ENCODE data around the gene FCHSD2. TPM values are rescaled to one million over a fixed set of nuclear protein-coding genes. Genes with fewer than 3 reads are reported as not detected.
A peak's percentile ranks its signal among the peaks of the same experiment; 100 is the strongest.

Gene FCHSD2
- total and polyA plus RNA-seq, 2 of the 13 experiments (the other 11 are each of a cell fraction or from before 2014, with no cell fraction given): 20.5 to 24.8 TPM

DNA sequence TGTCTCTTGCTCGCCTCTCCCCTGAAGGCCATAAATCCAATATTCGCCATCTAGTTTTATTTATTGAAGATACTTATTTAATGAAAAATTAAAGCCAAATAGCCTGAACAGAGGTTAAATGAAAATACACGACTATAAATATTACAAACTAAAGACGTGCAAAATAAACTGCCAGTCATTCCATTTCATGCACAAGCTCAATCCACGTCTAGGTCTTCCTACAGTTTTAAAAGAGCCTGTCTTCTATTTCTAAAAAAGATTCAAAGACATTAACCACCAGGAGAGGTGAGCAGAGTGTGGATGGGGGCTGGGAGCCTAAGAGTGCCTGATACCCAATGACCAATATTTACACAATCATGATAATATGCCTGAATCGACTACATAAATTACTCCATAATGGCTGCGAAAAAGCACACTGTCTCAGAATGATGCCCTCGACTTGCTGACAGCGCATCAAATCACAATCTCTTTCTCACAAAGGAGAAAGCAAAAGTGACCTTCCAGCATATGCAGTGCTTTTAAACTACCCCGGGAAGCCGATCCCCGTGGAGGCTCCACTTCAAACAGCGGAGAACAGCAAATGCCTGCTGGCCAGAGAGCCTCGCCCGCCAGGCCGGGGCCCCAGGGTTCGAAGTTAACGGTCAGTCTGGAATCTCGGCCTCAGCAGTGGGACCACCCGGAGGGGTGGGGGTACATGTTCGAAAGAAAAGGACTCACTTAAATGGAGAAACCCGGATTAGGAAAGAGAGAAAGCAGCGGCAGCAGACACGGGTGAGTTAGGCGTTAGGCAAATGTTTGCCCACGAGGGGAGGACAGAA lies 1.7 kb downstream of the FCHSD2 start (continued):
- TF ChIP-seq ZNF75D (CRISPR knock-in tag; IDR thresholded peaks at IDR 0.05; ENCODE audit: borderline replicate concordance) (no peak), KLF15 (CRISPR knock-in tag; IDR thresholded peaks at IDR 0.05; ENCODE audit: borderline replicate concordance) (no peak), ZNF264 (CRISPR knock-in tag; IDR thresholded peaks at IDR 0.05) (0 out of 2 replicates have a peak, but pooled peaks have one; percentile 23), EED (CRISPR knock-in tag; IDR thresholded peaks at IDR 0.05) (no peak), REPIN1 (CRISPR knock-in tag; IDR thresholded peaks at IDR 0.05; ENCODE audit: borderline replicate concordance, low read depth) (0 out of 2 replicates have a peak, but pooled peaks have one; percentile 5), RXRB (CRISPR knock-in tag; IDR thresholded peaks at IDR 0.05; ENCODE audit: borderline replicate concordance) (0 out of 2 replicates have a peak, but pooled peaks have one; percentile 6), TARDBP (CRISPR knock-in tag; IDR thresholded peaks at IDR 0.05) (no peak), KLF16 (CRISPR knock-in tag; IDR thresholded peaks at IDR 0.05) (no peak), HOXA5 (CRISPR knock-in tag; IDR thresholded peaks at IDR 0.05) (no peak), CBFB (CRISPR knock-in tag; IDR thresholded peaks at IDR 0.05) (no peak), RBAK (CRISPR knock-in tag; IDR thresholded peaks at IDR 0.05) (no peak), KMT2A (CRISPR knock-in tag; IDR thresholded peaks at IDR 0.05) (peak; percentile 27; the same call in 1 of the 2 replicates), AGO2 (optimal IDR thresholded peaks at IDR 0.05; ENCODE audit: low read depth, low read length) (no peak), NFATC3 (CRISPR knock-in tag; IDR thresholded peaks at IDR 0.05) (no peak), HNRNPH1 (optimal IDR thresholded peaks at IDR 0.05; ENCODE audit: low read depth, low read length) (no peak), NKX3-1 (CRISPR knock-in tag; IDR thresholded peaks at IDR 0.05) (no peak), IRX3 (CRISPR knock-in tag; IDR thresholded peaks at IDR 0.05; ENCODE audit: borderline replicate concordance, low read depth) (no peak), ZNF549 (CRISPR knock-in tag; IDR thresholded peaks at IDR 0.05) (no peak), RELA (CRISPR knock-in tag; IDR thresholded peaks at IDR 0.05) (no peak), ZNF432 (CRISPR knock-in tag; IDR thresholded peaks at IDR 0.05; ENCODE audit: borderline replicate concordance) (no peak), MAFG (CRISPR knock-in tag; IDR thresholded peaks at IDR 0.05) (no peak), ZNF350 (CRISPR knock-in tag; IDR thresholded peaks at IDR 0.05; ENCODE audit: borderline replicate concordance, low read depth) (no peak), ATF1 (CRISPR knock-in tag; IDR thresholded peaks at IDR 0.05) (no peak), HDAC1 (CRISPR knock-in tag; IDR thresholded peaks at IDR 0.05) (no peak)
- TF ChIP-seq, protein P1, sequence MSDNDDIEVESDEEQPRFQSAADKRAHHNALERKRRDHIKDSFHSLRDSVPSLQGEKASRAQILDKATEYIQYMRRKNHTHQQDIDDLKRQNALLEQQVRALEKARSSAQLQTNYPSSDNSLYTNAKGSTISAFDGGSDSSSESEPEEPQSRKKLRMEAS (IDR thresholded peaks at IDR 0.05): peak; percentile 26; the same call in 1 of the 2 replicates
- TF ChIP-seq, protein P2, sequence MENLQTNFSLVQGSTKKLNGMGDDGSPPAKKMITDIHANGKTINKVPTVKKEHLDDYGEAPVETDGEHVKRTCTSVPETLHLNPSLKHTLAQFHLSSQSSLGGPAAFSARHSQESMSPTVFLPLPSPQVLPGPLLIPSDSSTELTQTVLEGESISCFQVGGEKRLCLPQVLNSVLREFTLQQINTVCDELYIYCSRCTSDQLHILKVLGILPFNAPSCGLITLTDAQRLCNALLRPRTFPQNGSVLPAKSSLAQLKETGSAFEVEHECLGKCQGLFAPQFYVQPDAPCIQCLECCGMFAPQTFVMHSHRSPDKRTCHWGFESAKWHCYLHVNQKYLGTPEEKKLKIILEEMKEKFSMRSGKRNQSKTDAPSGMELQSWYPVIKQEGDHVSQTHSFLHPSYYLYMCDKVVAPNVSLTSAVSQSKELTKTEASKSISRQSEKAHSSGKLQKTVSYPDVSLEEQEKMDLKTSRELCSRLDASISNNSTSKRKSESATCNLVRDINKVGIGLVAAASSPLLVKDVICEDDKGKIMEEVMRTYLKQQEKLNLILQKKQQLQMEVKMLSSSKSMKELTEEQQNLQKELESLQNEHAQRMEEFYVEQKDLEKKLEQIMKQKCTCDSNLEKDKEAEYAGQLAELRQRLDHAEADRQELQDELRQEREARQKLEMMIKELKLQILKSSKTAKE (CRISPR knock-in tag; IDR thresholded peaks at IDR 0.05; ENCODE audit: borderline replicate concordance): 0 out of 2 replicates have a peak, but pooled peaks have one; percentile 12
- TF ChIP-seq, protein P3, sequence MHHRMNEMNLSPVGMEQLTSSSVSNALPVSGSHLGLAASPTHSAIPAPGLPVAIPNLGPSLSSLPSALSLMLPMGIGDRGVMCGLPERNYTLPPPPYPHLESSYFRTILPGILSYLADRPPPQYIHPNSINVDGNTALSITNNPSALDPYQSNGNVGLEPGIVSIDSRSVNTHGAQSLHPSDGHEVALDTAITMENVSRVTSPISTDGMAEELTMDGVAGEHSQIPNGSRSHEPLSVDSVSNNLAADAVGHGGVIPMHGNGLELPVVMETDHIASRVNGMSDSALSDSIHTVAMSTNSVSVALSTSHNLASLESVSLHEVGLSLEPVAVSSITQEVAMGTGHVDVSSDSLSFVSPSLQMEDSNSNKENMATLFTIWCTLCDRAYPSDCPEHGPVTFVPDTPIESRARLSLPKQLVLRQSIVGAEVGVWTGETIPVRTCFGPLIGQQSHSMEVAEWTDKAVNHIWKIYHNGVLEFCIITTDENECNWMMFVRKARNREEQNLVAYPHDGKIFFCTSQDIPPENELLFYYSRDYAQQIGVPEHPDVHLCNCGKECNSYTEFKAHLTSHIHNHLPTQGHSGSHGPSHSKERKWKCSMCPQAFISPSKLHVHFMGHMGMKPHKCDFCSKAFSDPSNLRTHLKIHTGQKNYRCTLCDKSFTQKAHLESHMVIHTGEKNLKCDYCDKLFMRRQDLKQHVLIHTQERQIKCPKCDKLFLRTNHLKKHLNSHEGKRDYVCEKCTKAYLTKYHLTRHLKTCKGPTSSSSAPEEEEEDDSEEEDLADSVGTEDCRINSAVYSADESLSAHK (CRISPR knock-in tag; IDR thresholded peaks at IDR 0.05; ENCODE audit: borderline replicate concordance): no peak
